ENCODE measurements around the gene ALG14.

Gene ALG14

GRCh38 chr1:95041491-95042165, 31.1 kb downstream of the ALG14 start:
- TF ChIP-seq CTCF (IDR thresholded peaks at IDR 0.05; ENCODE audit: poor library complexity, severe bottlenecking) = peak; percentile 92
- Histone ChIP-seq H3K27ac (ENCODE audit: poor library complexity, severe bottlenecking) (no peak overlapping the region), H3K4me3 (ENCODE audit: severe bottlenecking) (no peak overlapping the region), H3K9me3 (ENCODE audit: severe bottlenecking) (no peaks in the 10 kb centered on the region), H3K27me3 (ENCODE audit: insufficient read depth, poor library complexity, severe bottlenecking) (no peaks in the 10 kb centered on the region), H3K4me1 (ENCODE audit: insufficient read depth, poor library complexity, severe bottlenecking) (peaks cover 18% of the 10 kb centered on the region), H3K36me3 (ENCODE audit: low read depth) (no peaks in the 10 kb centered on the region)
- DNase-seq (ENCODE audit: low spot score) = no peak
- ATAC-seq (ENCODE audit: low read depth) = peak; percentile 64

GRCh38 chr1:95040032-95040525, 32.7 kb downstream of the ALG14 start:
- H3K27me3 ChIP-seq (ENCODE audit: insufficient read depth, poor library complexity, severe bottlenecking) = no peaks in the 10 kb centered on the region
- DNase-seq (ENCODE audit: low spot score) (no peak), ATAC-seq (ENCODE audit: low read depth) (peak; percentile 9; the same call in 1 of the 3 replicates)
- H3K27ac ChIP-seq (ENCODE audit: poor library complexity, severe bottlenecking) = peak overlapping the region; percentile 69
- H3K4me1 ChIP-seq (ENCODE audit: insufficient read depth, poor library complexity, severe bottlenecking) = peaks cover 29% of the 10 kb centered on the region
- no peak for TF ChIP-seq CTCF (IDR thresholded peaks at IDR 0.05; ENCODE audit: poor library complexity, severe bottlenecking)
- no peaks in the 10 kb centered on the region for H3K9me3 ChIP-seq (ENCODE audit: severe bottlenecking)
- no peaks in the 10 kb centered on the region for H3K36me3 ChIP-seq (ENCODE audit: low read depth)
- H3K4me3 ChIP-seq (ENCODE audit: severe bottlenecking) = no peak overlapping the region

- Histone ChIP-seq H3K36me3 (ENCODE audit: low read depth) (no peaks in the 10 kb centered on the region), H3K4me3 (ENCODE audit: severe bottlenecking) (no peak overlapping the region), H3K4me1 (ENCODE audit: insufficient read depth, poor library complexity, severe bottlenecking) (peaks cover 33% of the 10 kb centered on the region), H3K27ac (ENCODE audit: poor library complexity, severe bottlenecking) (peak overlapping the region; percentile 69), H3K9me3 (ENCODE audit: severe bottlenecking) (no peaks in the 10 kb centered on the region), H3K27me3 (ENCODE audit: insufficient read depth, poor library complexity, severe bottlenecking) (no peaks in the 10 kb centered on the region)
- no peak for TF ChIP-seq CTCF (IDR thresholded peaks at IDR 0.05; ENCODE audit: poor library complexity, severe bottlenecking)
- peak; percentile 80 for DNase-seq (ENCODE audit: low spot score)
- peak; percentile 80 for ATAC-seq (ENCODE audit: low read depth)
Observed at GRCh38 chr1:95039360-95040031, 33.3 kb downstream of the ALG14 start.

GRCh38 chr1:95035536-95035935, 37.2 kb downstream of the ALG14 start:
- H3K27ac ChIP-seq (ENCODE audit: poor library complexity, severe bottlenecking) = peak overlapping the region; percentile 37
- no peak overlapping the region for H3K4me3 ChIP-seq (ENCODE audit: severe bottlenecking)
- no peaks in the 10 kb centered on the region for H3K9me3 ChIP-seq (ENCODE audit: severe bottlenecking)
- TF ChIP-seq CTCF (IDR thresholded peaks at IDR 0.05; ENCODE audit: poor library complexity, severe bottlenecking) = no peak
- H3K36me3 ChIP-seq (ENCODE audit: low read depth) = no peaks in the 10 kb centered on the region
- H3K27me3 ChIP-seq (ENCODE audit: insufficient read depth, poor library complexity, severe bottlenecking) = no peaks in the 10 kb centered on the region
- peaks cover 32% of the 10 kb centered on the region for H3K4me1 ChIP-seq (ENCODE audit: insufficient read depth, poor library complexity, severe bottlenecking)
- DNase-seq (ENCODE audit: low spot score) (no peak), ATAC-seq (ENCODE audit: low read depth) (peak; percentile 37; the same call in 2 of the 3 replicates)
